DOHH2 (cell line): Measurements from ENCODE around the gene ELAC1.

Experiments
- H3F3A ChIP-seq: fragments of 200-600 bp; sonication (generic), shearing (Covaris generic); 2 replicates; pipeline ENCODE4 v1.6.0; 2016; ENCODE audit warnings: antibody characterized with exemption, mild to moderate bottlenecking; ENCODE audit not compliant: control insufficient read depth, insufficient read depth
- H3K27ac ChIP-seq: fragments of 200-600 bp; sonication (generic); 2 replicates; pipeline ENCODE4 v1.5.1; 2014; ENCODE audit warnings: low read depth, mild to moderate bottlenecking, low read length, moderate library complexity
- H3K27me3 ChIP-seq: fragments of 200-600 bp; sonication (generic); 2 replicates; pipeline ENCODE4 v1.6.1; 2014; ENCODE audit warnings: mild to moderate bottlenecking, low read length, mixed read lengths; ENCODE audit not compliant: control insufficient read depth
- H3K36me3 ChIP-seq: fragments of 200-600 bp; sonication (generic); 2 replicates; pipeline ENCODE4 v1.6.1; 2014; ENCODE audit warnings: mild to moderate bottlenecking, low read length, moderate library complexity, mixed read lengths; ENCODE audit not compliant: control insufficient read depth
- H3K4me1 ChIP-seq: fragments of 200-600 bp; sonication (generic); 2 replicates; pipeline ENCODE4 v1.6.1; 2014; ENCODE audit warnings: mild to moderate bottlenecking, low read length, mixed read lengths; ENCODE audit not compliant: control insufficient read depth
- H3K4me2 ChIP-seq: fragments of 200-600 bp; sonication (generic); 2 replicates; pipeline ENCODE4 v1.6.0; 2014; ENCODE audit warnings: mild to moderate bottlenecking, low read length, moderate library complexity
- H3K4me3 ChIP-seq: fragments of 200-600 bp; sonication (generic); 2 replicates; pipeline ENCODE4 v1.5.1; 2014; ENCODE audit warnings: mild to moderate bottlenecking, low read length, mixed read lengths
- H3K79me2 ChIP-seq: fragments of 200-600 bp; sonication (generic); 2 replicates; pipeline ENCODE4 v1.6.1; 2014; ENCODE audit warnings: mild to moderate bottlenecking, low read length, mixed read lengths; ENCODE audit not compliant: control insufficient read depth
- H3K9me2 ChIP-seq: fragments of 200-600 bp; sonication (generic); replicated peaks from 2 replicates; pipeline ENCODE4 v1.6.1; 2014; ENCODE audit warnings: mild to moderate bottlenecking, low read length, mixed read lengths; ENCODE audit not compliant: control insufficient read depth
- H3K9me3 ChIP-seq: fragments of 200-600 bp; sonication (generic); 2 replicates; pipeline ENCODE4 v1.6.1; 2014; ENCODE audit warnings: antibody characterized with exemption, low read length, mixed read lengths; ENCODE audit not compliant: control insufficient read depth, insufficient read depth
- H4K20me1 ChIP-seq: fragments of 200-600 bp; sonication (generic); 2 replicates; pipeline ENCODE4 v1.6.0; 2014; ENCODE audit warnings: low read depth, mild to moderate bottlenecking, antibody characterized with exemption, low read length, moderate library complexity; ENCODE audit not compliant: control insufficient read depth, insufficient read depth
- CTCF ChIP-seq: fragments of 200-600 bp; sonication (generic); IDR thresholded peaks from one replicate; pipeline ENCODE4 v1.5.1; 2014; ENCODE audit warnings: antibody characterized with exemption, mild to moderate bottlenecking, low read depth, low read length; ENCODE audit not compliant: poor library complexity, severe bottlenecking
- EZH2phosphoT487 ChIP-seq: fragments of 200-600 bp; sonication (generic); IDR thresholded peaks from 2 replicates; pipeline ENCODE4 v1.6.1; 2017; ENCODE audit warnings: borderline replicate concordance, mild to moderate bottlenecking, antibody characterized with exemption, low read length, moderate library complexity, mixed read lengths

Gene ELAC1

GRCh38 chr18:50926521-50926920 lies 41.3 kb upstream of the ELAC1 start:
- Histone ChIP-seq H3K9me2 (no peaks in the 10 kb centered on the region), H3K36me3 (peaks cover 77% of the 10 kb centered on the region), H4K20me1 (no peaks in the 10 kb centered on the region), H3F3A (no peaks in the 10 kb centered on the region), H3K79me2 (no peaks in the 10 kb centered on the region), H3K9me3 (no peaks in the 10 kb centered on the region), H3K27me3 (no peaks in the 10 kb centered on the region), H3K4me2 (no peak overlapping the region), H3K27ac (no peak overlapping the region), H3K4me1 (no peaks in the 10 kb centered on the region), H3K4me3 (no peak overlapping the region)
- TF ChIP-seq CTCF (no peak), EZH2phosphoT487 (no peak)

GRCh38 chr18:50928551-50928950 lies 39.3 kb upstream of the ELAC1 start:
- Histone ChIP-seq H3F3A (no peaks in the 10 kb centered on the region), H3K4me3 (no peak overlapping the region), H3K27ac (no peak overlapping the region), H3K36me3 (peaks cover 70% of the 10 kb centered on the region), H3K27me3 (no peaks in the 10 kb centered on the region), H3K4me1 (no peaks in the 10 kb centered on the region), H3K9me3 (no peaks in the 10 kb centered on the region), H3K4me2 (no peak overlapping the region), H4K20me1 (no peaks in the 10 kb centered on the region), H3K79me2 (no peaks in the 10 kb centered on the region), H3K9me2 (no peaks in the 10 kb centered on the region)
- TF ChIP-seq EZH2phosphoT487 = no peak
- TF ChIP-seq CTCF = no peak

GRCh38 chr18:50933684-50934083 lies 34.2 kb upstream of the ELAC1 start:
- H4K20me1 ChIP-seq = no peaks in the 10 kb centered on the region
- TF ChIP-seq EZH2phosphoT487 (no peak), CTCF (no peak)
- peaks cover 54% of the 10 kb centered on the region for H3K36me3 ChIP-seq
- no peaks in the 10 kb centered on the region for H3K9me2 ChIP-seq
- no peaks in the 10 kb centered on the region for H3K79me2 ChIP-seq
- no peak overlapping the region for H3K4me3 ChIP-seq
- H3K4me1 ChIP-seq = no peaks in the 10 kb centered on the region
- H3K4me2 ChIP-seq = no peak overlapping the region
- H3F3A ChIP-seq = peaks cover 8% of the 10 kb centered on the region; the same call in 1 of the 2 replicates
- no peaks in the 10 kb centered on the region for H3K27me3 ChIP-seq
- no peak overlapping the region for H3K27ac ChIP-seq
- no peaks in the 10 kb centered on the region for H3K9me3 ChIP-seq
